GM23338 (cell line): ENCODE data around the gene CSRNP3. TPM values are rescaled to one million over a fixed set of nuclear protein-coding genes. Genes with fewer than 3 reads are reported as not detected.

Experiments used
- ATAC-seq: fragments of 200-7000 bp; cut with Tn5 transposase; 3 replicates; pipeline ENCODE4 v1.9.1; 2020
- DNase-seq: peaks from one replicate; pipeline ENCODE4 v3.0.0-alpha.2; 2015; ENCODE audit warnings: low spot score
- H2AFZ ChIP-seq: fragments of 200-600 bp; sonication (generic); 2 replicates; pipeline ENCODE4 v1.8.0; 2016; ENCODE audit warnings: antibody characterized with exemption, mild to moderate bottlenecking, moderate library complexity
- H3F3A ChIP-seq: fragments of 200-600 bp; sonication (generic); replicated peaks from 2 replicates; pipeline ENCODE4 v1.8.0; 2017; ENCODE audit warnings: antibody characterized with exemption, mixed run types, low read depth
- H3K27ac ChIP-seq: fragments of 200-600 bp; sonication (generic); 2 replicates; pipeline ENCODE4 v1.6.1; 2016; ENCODE audit warnings: low read depth
- H3K27me3 ChIP-seq: fragments of 200-600 bp; sonication (generic); 2 replicates; pipeline ENCODE4 v1.8.0; 2016; ENCODE audit warnings: mild to moderate bottlenecking, mixed run types, moderate library complexity; ENCODE audit not compliant: insufficient read depth
- H3K36me3 ChIP-seq: fragments of 200-600 bp; sonication (generic); 2 replicates; pipeline ENCODE4 v1.8.0; 2016; ENCODE audit warnings: mild to moderate bottlenecking; ENCODE audit not compliant: insufficient read depth
- H3K4me1 ChIP-seq: fragments of 200-600 bp; sonication (generic); 2 replicates; pipeline ENCODE4 v1.8.0; 2016; ENCODE audit warnings: mild to moderate bottlenecking, moderate library complexity; ENCODE audit not compliant: insufficient read depth
- H3K4me2 ChIP-seq: fragments of 200-600 bp; sonication (generic); 2 replicates; pipeline ENCODE4 v1.7.1; 2017; ENCODE audit warnings: mixed run types
- H3K4me3 ChIP-seq: fragments of 200-600 bp; sonication (generic); 2 replicates; pipeline ENCODE4 v1.6.1; 2016; ENCODE audit warnings: mixed run types
- H3K79me2 ChIP-seq: fragments of 200-600 bp; sonication (generic); replicated peaks from 2 replicates; pipeline ENCODE4 v1.8.0; 2017; ENCODE audit warnings: mild to moderate bottlenecking; ENCODE audit not compliant: insufficient read depth
- H3K9me2 ChIP-seq: fragments of 200-600 bp; sonication (generic); 2 replicates; pipeline ENCODE4 v1.8.0; 2017; ENCODE audit not compliant: insufficient read depth
- H4K20me1 ChIP-seq: fragments of 200-600 bp; sonication (generic); replicated peaks from 2 replicates; pipeline ENCODE4 v1.8.0; 2017; ENCODE audit warnings: mild to moderate bottlenecking; ENCODE audit not compliant: insufficient read depth
- H3K27ac Mint-ChIP-seq: 2 replicates; pipeline ENCODE4 v1.8.0; 2020; ENCODE audit warnings: inconsistent platforms, mild to moderate bottlenecking, moderate library complexity, mixed read lengths
- H3K27me3 Mint-ChIP-seq: 3 replicates; pipeline ENCODE4 v1.8.0; 2022; ENCODE audit warnings: low read depth, mild to moderate bottlenecking, moderate library complexity, mixed read lengths, inconsistent platforms; ENCODE audit not compliant: insufficient read depth, poor library complexity
- H3K36me3 Mint-ChIP-seq: 3 replicates; pipeline ENCODE4 v1.8.0; 2021; ENCODE audit warnings: low read depth, mild to moderate bottlenecking, inconsistent platforms, moderate library complexity, mixed read lengths
- H3K4me1 Mint-ChIP-seq: 3 replicates; pipeline ENCODE4 v1.8.0; 2020; ENCODE audit warnings: mild to moderate bottlenecking, inconsistent platforms, mixed read lengths
- H3K4me3 Mint-ChIP-seq: 3 replicates; pipeline ENCODE4 v1.8.0; 2021; ENCODE audit warnings: moderate library complexity, mild to moderate bottlenecking, inconsistent platforms, mixed read lengths
- H3K9me3 Mint-ChIP-seq: 3 replicates; pipeline ENCODE4 v1.8.0; 2020; ENCODE audit warnings: moderate library complexity, mild to moderate bottlenecking, inconsistent platforms, mixed read lengths
- CREB1 ChIP-seq: fragments of 250-450 bp; sonication (Bioruptor Pico); IDR thresholded peaks from 2 replicates; pipeline ENCODE4 v1.5.0; 2020; ENCODE audit warnings: low read depth, mild to moderate bottlenecking, moderate library complexity
- CTCF ChIP-seq, 2 experiments: fragments of 200-600 bp in 1 of 2; sonication (generic) in 1 of 2; conservative IDR thresholded peaks; 2 replicates each; pipeline versions ENCODE4 v1.5.1 to v1.6.1; 2016 to 2017; ENCODE audit warnings: antibody characterized with exemption in 2 of 2, low read depth in 2 of 2, mild to moderate bottlenecking in 2 of 2, moderate library complexity in 1 of 2
- ETS1 ChIP-seq: IDR thresholded peaks from 2 replicates; pipeline ENCODE4 v1.6.1; 2016; ENCODE audit warnings: antibody characterized with exemption
- EZH2 ChIP-seq: fragments of 200-600 bp; sonication (generic); IDR thresholded peaks from one replicate; pipeline ENCODE4 v1.8.0; 2017; ENCODE audit warnings: antibody characterized with exemption, mild to moderate bottlenecking, low read depth; ENCODE audit not compliant: unreplicated experiment
- EZH2phosphoT487 ChIP-seq: fragments of 200-600 bp; sonication (generic); IDR thresholded peaks from one replicate; pipeline ENCODE4 v1.8.1; 2018; ENCODE audit warnings: antibody characterized with exemption; ENCODE audit not compliant: unreplicated experiment
- JUNB ChIP-seq: IDR thresholded peaks from one replicate; pipeline ENCODE4 v1.6.1; 2016; ENCODE audit warnings: antibody characterized with exemption; ENCODE audit not compliant: unreplicated experiment
- NANOG ChIP-seq: IDR thresholded peaks from 2 replicates; pipeline ENCODE4 v1.6.1; 2016; ENCODE audit warnings: antibody characterized with exemption, borderline replicate concordance
- POLR2AphosphoS5 ChIP-seq: IDR thresholded peaks from 2 replicates; pipeline ENCODE4 v1.6.1; 2016; ENCODE audit warnings: antibody characterized with exemption, low read depth
- REST ChIP-seq: IDR thresholded peaks from one replicate; pipeline ENCODE4 v1.6.1; 2018; ENCODE audit warnings: antibody characterized with exemption; ENCODE audit not compliant: unreplicated experiment
- STAT1 ChIP-seq: IDR thresholded peaks from one replicate; pipeline ENCODE4 v1.6.1; 2016; ENCODE audit warnings: antibody characterized with exemption; ENCODE audit not compliant: unreplicated experiment
- ZNF114 ChIP-seq: fragments of 250-450 bp; sonication (Bioruptor Pico); IDR thresholded peaks from 2 replicates; pipeline ENCODE4 v1.5.0; 2020; ENCODE audit warnings: mild to moderate bottlenecking, moderate library complexity
- ZNF331 ChIP-seq: fragments of 250-450 bp; sonication (Bioruptor Pico); IDR thresholded peaks from 2 replicates; pipeline ENCODE4 v1.5.0; 2020; ENCODE audit warnings: low read depth, mild to moderate bottlenecking, moderate library complexity
- ZNF462 ChIP-seq: fragments of 250-450 bp; sonication (Bioruptor Pico); IDR thresholded peaks from 2 replicates; pipeline ENCODE4 v1.5.0; 2020; ENCODE audit warnings: mild to moderate bottlenecking, moderate library complexity
- polyA plus RNA-seq: library from polyadenylated mRNA; unstranded; fragments of >200 nt; fragmentation: Nextera tagmentation; extraction: Ambion mirVana; gene quantifications from 2 replicates; pipeline ENCODE4 v1.2.1, GENCODE V29; 2016
- total RNA-seq: library from RNA; depleted of rRNA; stranded (reverse); fragments of >200 nt; shearing (Covaris generic); gene quantifications from 2 replicates; pipeline ENCODE4 v1.2.3, GENCODE V29; 2014

Gene CSRNP3
- total and polyA plus RNA-seq, 2 experiments from 2014 or later, result 3.8 to 6.8 TPM

GRCh38 chr2:165561516-165561915 lies 92.0 kb downstream of the CSRNP3 start:
- no peak overlapping the region for H3K4me3 Mint-ChIP-seq
- ATAC-seq, result no peak
- DNase-seq, result no peak

More at GRCh38 chr2:165561516-165561915, 92.0 kb downstream of the CSRNP3 start:
- Histone ChIP-seq H3F3A (no peaks in the 10 kb centered on the region), H3K4me3 (no peak overlapping the region), H3K4me2 (no peak overlapping the region), H3K9me2 (no peaks in the 10 kb centered on the region), H4K20me1 (no peaks in the 10 kb centered on the region), H3K27me3 (no peaks in the 10 kb centered on the region), H3K36me3 (no peaks in the 10 kb centered on the region), H3K79me2 (no peaks in the 10 kb centered on the region), H3K27ac (no peak overlapping the region), H3K4me1 (peaks cover 17% of the 10 kb centered on the region), H2AFZ (no peak overlapping the region)
- no peak overlapping the region for H3K27ac Mint-ChIP-seq
- no peaks in the 10 kb centered on the region for H3K27me3 Mint-ChIP-seq
- no peaks in the 10 kb centered on the region for H3K36me3 Mint-ChIP-seq
- no peaks in the 10 kb centered on the region for H3K9me3 Mint-ChIP-seq
- TF ChIP-seq NANOG, result no peak
- TF ChIP-seq CTCF (conservative IDR thresholded peaks at IDR 0.05; ENCODE audit: low read depth in 2 of 2), result no peak
- TF ChIP-seq EZH2, result no peak
- TF ChIP-seq REST, result no peak
- no peak for TF ChIP-seq JUNB
- TF ChIP-seq ZNF462 (CRISPR knock-in tag), result no peak
- no peak for TF ChIP-seq STAT1
- no peak for TF ChIP-seq EZH2phosphoT487
- no peak for TF ChIP-seq ETS1
- no peak for TF ChIP-seq POLR2AphosphoS5
- no peak for TF ChIP-seq ZNF331 (CRISPR knock-in tag)
- no peak for TF ChIP-seq ZNF114 (CRISPR knock-in tag)
- TF ChIP-seq CREB1 (CRISPR knock-in tag), result no peak
- H3K4me1 Mint-ChIP-seq, result peaks cover 20% of the 10 kb centered on the region
